Transverse colon (tissue), 4 donors: ENCODE measurements around the gene DIP2A. TPM values are rescaled to one million over a fixed set of nuclear protein-coding genes. Genes with fewer than 3 reads are reported as not detected.

ENCODE experiments used
- DNase-seq: peaks from one replicate; pipeline ENCODE4 v3.0.0-alpha.2; 2019
- H3K27ac ChIP-seq, 4 donors: fragments of 200-600 bp; sonication (generic); 2 replicates each; pipeline ENCODE4 v1.5.1; 2016 to 2018; ENCODE audit warnings: inconsistent platforms in 4 of 4
- H3K27me3 ChIP-seq: fragments of 200-600 bp; sonication (generic); 2 replicates; pipeline ENCODE4 v1.5.1; 2017; ENCODE audit warnings: inconsistent platforms
- H3K36me3 ChIP-seq, 4 donors: fragments of 200-600 bp; sonication (generic); 2 replicates each; pipeline ENCODE4 v1.5.1; 2017 to 2019; ENCODE audit warnings: inconsistent platforms in 4 of 4
- H3K4me1 ChIP-seq, 4 donors: fragments of 200-600 bp; sonication (generic); 2 replicates each; pipeline ENCODE4 v1.5.1; 2017 to 2020; ENCODE audit warnings: inconsistent platforms in 4 of 4
- H3K4me3 ChIP-seq, 4 donors: fragments of 200-600 bp; sonication (generic); 1 replicate in 1 of 4; 2 replicates in 3 of 4; pipeline versions ENCODE4 v1.5.1 to v1.6.1; 2017 to 2019; ENCODE audit warnings: inconsistent platforms in 4 of 4
- H3K9me3 ChIP-seq, 2 donors: fragments of 200-600 bp; sonication (generic); 2 replicates each; pipeline ENCODE4 v1.5.1; 2017 to 2019; ENCODE audit warnings: inconsistent platforms in 2 of 2
- CTCF ChIP-seq, 5 experiments: fragments of 200-600 bp in 3 of 5; fragments of 450-650 bp in 2 of 5; sonication (generic) in 3 of 5; IDR thresholded peaks; 1 replicate in 2 of 5; 2 replicates in 3 of 5; pipeline ENCODE4 v1.5.1; 2016 to 2017; ENCODE audit warnings: antibody characterized with exemption in 5 of 5, inconsistent platforms in 3 of 5, mild to moderate bottlenecking in 2 of 5, moderate library complexity in 1 of 5
- EP300 ChIP-seq: sonication (generic); formaldehyde crosslinking; IDR thresholded peaks from one replicate; pipeline ENCODE4 v1.6.1; 2017; ENCODE audit warnings: antibody characterized with exemption, low read depth
- POLR2A ChIP-seq: fragments of 450-650 bp; IDR thresholded peaks from one replicate; pipeline ENCODE4 v1.6.1; 2016; ENCODE audit warnings: antibody characterized with exemption, mild to moderate bottlenecking, moderate library complexity
- POLR2AphosphoS5 ChIP-seq, 3 donors: sonication (generic); formaldehyde crosslinking; IDR thresholded peaks; one replicate each; pipeline ENCODE4 v1.6.1; 2016; ENCODE audit warnings: antibody characterized with exemption in 3 of 3
- WGBS, 2 donors: methylation state at CpG; one replicate each; pipeline ENCODE4 v1.1.5; 2018; ENCODE audit warnings: low coverage in 1 of 2; 5-methylcytosine and 5-hydroxymethylcytosine counted together
- in situ Hi-C, 4 donors: fragments of 200-750 bp; cut with MboI; loops; one replicate each; pipeline versions ENCODE4 v1.15.0 to v1.15.1; 2017; ENCODE audit warnings: low sequenced_read_pairs in 3 of 4, low pct_ligation_motif_present in 1 of 4, low pct_unique_long_range_greater_than_20kb in 1 of 4
- intact Hi-C: fragments of 100-400 bp; cut with DNase I; formaldehyde crosslinking; loops from one replicate; pipeline ENCODE4 v1.15.1; 2023; ENCODE audit warnings: low total_unique reads
- total RNA-seq, 4 donors: library from RNA; depleted of rRNA; stranded (reverse); fragments of >200 nt; gene quantifications; one replicate each; pipeline ENCODE4 v1.1.0, GENCODE V29; 2016

The DIP2A gene
- total RNA-seq, 4 donors from 2014 or later = 68.8 to 121 (median 92.9) TPM

GRCh38 chr21:46549650-46550049, 91.0 kb downstream of the DIP2A start:
- Histone ChIP-seq H3K27ac (no peak overlapping the region), H3K4me3 (no peak overlapping the region), H3K27me3 (no peaks in the 10 kb centered on the region), H3K9me3 (no peaks in the 10 kb centered on the region), H3K36me3 (peaks cover 0 to 35% (median 13%) of the 10 kb centered on the region in 4 donors), H3K4me1 (no peaks in the 10 kb centered on the region)
- intact Hi-C loops (no loop called here), in situ Hi-C loops (no loop called here)
- whole genome bisulfite sequencing, 2 donors = 94 to 100% methylated on average over 2 to 18 of the region's 18 CpGs
- no peak for DNase-seq
- TF ChIP-seq EP300 (no peak), POLR2A (no peak), CTCF (IDR thresholded peaks at IDR 0.05) (no peak), POLR2AphosphoS5 (IDR thresholded peaks at IDR 0.05) (no peak)

- Histone ChIP-seq H3K36me3 (peaks cover 0 to 37% (median 14%) of the 10 kb centered on the region in 4 donors), H3K27me3 (no peaks in the 10 kb centered on the region), H3K4me3 (no peak overlapping the region), H3K9me3 (no peaks in the 10 kb centered on the region), H3K4me1 (no peaks in the 10 kb centered on the region), H3K27ac (no peak overlapping the region)
- DNase-seq = no peak
- intact Hi-C loops (no loop called here), in situ Hi-C loops (no loop called here)
- 64 to 80% methylated on average over 2 to 12 of the region's 12 CpGs for WGBS, 2 donors
- TF ChIP-seq CTCF (IDR thresholded peaks at IDR 0.05) = no peak
- no peak for TF ChIP-seq EP300
- TF ChIP-seq POLR2A = no peak
- TF ChIP-seq POLR2AphosphoS5 (IDR thresholded peaks at IDR 0.05) = no peak
Measured at GRCh38 chr21:46550116-46550941, 91.6 kb downstream of the DIP2A start.

- Histone ChIP-seq H3K9me3 (no peaks in the 10 kb centered on the region), H3K36me3 (peaks cover 0 to 37% (median 16%) of the 10 kb centered on the region in 4 donors), H3K4me3 (no peak overlapping the region), H3K27ac (peak overlapping the region; percentile 17 to 52 (median 36)), H3K4me1 (no peaks in the 10 kb centered on the region), H3K27me3 (no peaks in the 10 kb centered on the region)
- in situ Hi-C loops = no loop called here
- WGBS, 2 donors = 65 to 84% methylated on average over 6 to 20 of the region's 24 CpGs
- DNase-seq = no peak
- TF ChIP-seq CTCF (IDR thresholded peaks at IDR 0.05) (no peak), EP300 (no peak), POLR2AphosphoS5 (IDR thresholded peaks at IDR 0.05) (no peak), POLR2A (no peak)
- intact Hi-C loops = no loop called here
Measured at GRCh38 chr21:46551636-46552241, 93.0 kb downstream of the DIP2A start.

- 63 to 82% methylated on average over 5 of the region's 5 CpGs for WGBS, 2 donors
- no peaks in the 10 kb centered on the region for H3K4me1 ChIP-seq
- intact Hi-C loops (no loop called here), in situ Hi-C loops (no loop called here)
- peaks cover 0 to 31% (median 15%) of the 10 kb centered on the region in 4 donors for H3K36me3 ChIP-seq
- DNase-seq = no peak
- no peaks in the 10 kb centered on the region for H3K27me3 ChIP-seq
- no peaks in the 10 kb centered on the region for H3K9me3 ChIP-seq
- peak overlapping the region in 3 of 4 donors; percentile 24 to 52 (median 47) for H3K27ac ChIP-seq
- TF ChIP-seq POLR2A (no peak), POLR2AphosphoS5 (IDR thresholded peaks at IDR 0.05) (no peak), EP300 (no peak), CTCF (IDR thresholded peaks at IDR 0.05) (no peak)
- H3K4me3 ChIP-seq = no peak overlapping the region
Measured at GRCh38 chr21:46552274-46552673, 93.6 kb downstream of the DIP2A start.
